Measurements from ENCODE around the gene MRC1.

- TF ChIP-seq CTCF (IDR thresholded peaks at IDR 0.05; ENCODE audit: low read length) (no peak), EZH2 (IDR thresholded peaks at IDR 0.05; ENCODE audit: borderline replicate concordance, low read length) (no peak)
These were observed 106.0 kb downstream of the MRC1 start for GRCh38 chr10:17915181-17915580.

Data from OCI-LY1 (cell line).